Measurements from ENCODE around the gene DNAH3.
"Not testable (repeated sequence)": the region's sequence is repeated elsewhere in the genome, so short reads cannot be mapped to it uniquely, and the experiment has no call there.

Gene DNAH3

GRCh38 chr16:21064203-21064602 is 86.4 kb downstream of the DNAH3 start:
- H3K4me3 ChIP-seq (ENCODE audit: low read length): no peak overlapping the region
- H3K79me2 ChIP-seq (ENCODE audit: low read length): no peaks in the 10 kb centered on the region
- H3K36me3 ChIP-seq (replicated peaks; ENCODE audit: low read depth, low read length): no peaks in the 10 kb centered on the region
- H3K9me3 ChIP-seq (ENCODE audit: insufficient read depth, low read length): no peaks in the 10 kb centered on the region
- no peaks in the 10 kb centered on the region for H3K4me1 ChIP-seq (ENCODE audit: low read length)
- no peak overlapping the region for H3K9ac ChIP-seq (ENCODE audit: low read length)
- H3K4me2 ChIP-seq (ENCODE audit: low read length): no peak overlapping the region
- H2AFZ ChIP-seq (ENCODE audit: low read depth, low read length): no peak overlapping the region
- no peak overlapping the region for H3K27ac ChIP-seq (ENCODE audit: low read length)
- H4K20me1 ChIP-seq (ENCODE audit: insufficient read depth, low read length): no peaks in the 10 kb centered on the region
- no peaks in the 10 kb centered on the region; the same call in 1 of the 2 replicates for H3K27me3 ChIP-seq (ENCODE audit: low read depth, low read length)
- TF ChIP-seq CTCF (IDR thresholded peaks at IDR 0.05; ENCODE audit: low read depth, low read length): no peak
- no peak for TF ChIP-seq EZH2phosphoT487 (IDR thresholded peaks at IDR 0.05; ENCODE audit: low read depth)

DNA sequence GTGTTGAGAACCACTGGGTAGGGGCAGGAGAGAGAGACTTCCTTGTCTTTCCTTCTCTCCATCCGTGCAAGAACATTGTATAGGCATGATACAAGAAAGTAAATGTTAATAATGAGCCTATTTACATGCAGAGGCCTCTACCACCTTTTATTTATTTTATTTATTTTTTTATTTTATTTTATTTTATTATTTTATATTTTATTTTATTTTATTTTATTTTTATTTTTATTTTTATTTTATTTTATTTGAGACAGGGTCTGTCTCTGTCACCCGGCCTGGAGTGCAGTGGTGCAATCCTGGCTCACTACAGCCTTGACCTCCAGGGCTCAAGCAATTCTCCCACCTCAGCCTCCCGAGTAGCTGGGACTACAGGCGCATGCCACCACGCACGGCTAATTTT is 87.3 kb downstream of the DNAH3 start:
- not testable (repeated sequence) for H2AFZ ChIP-seq (ENCODE audit: low read depth, low read length); H3K4me1 ChIP-seq (ENCODE audit: low read length); H3K4me2 ChIP-seq (ENCODE audit: low read length); H3K27me3 ChIP-seq (ENCODE audit: low read depth, low read length); H3K36me3 ChIP-seq (replicated peaks; ENCODE audit: low read depth, low read length); H3K79me2 ChIP-seq (ENCODE audit: low read length); H3K27ac ChIP-seq (ENCODE audit: low read length); H3K4me3 ChIP-seq (ENCODE audit: low read length); H3K9me3 ChIP-seq (ENCODE audit: insufficient read depth, low read length); H3K9ac ChIP-seq (ENCODE audit: low read length); H4K20me1 ChIP-seq (ENCODE audit: insufficient read depth, low read length)

DNA sequence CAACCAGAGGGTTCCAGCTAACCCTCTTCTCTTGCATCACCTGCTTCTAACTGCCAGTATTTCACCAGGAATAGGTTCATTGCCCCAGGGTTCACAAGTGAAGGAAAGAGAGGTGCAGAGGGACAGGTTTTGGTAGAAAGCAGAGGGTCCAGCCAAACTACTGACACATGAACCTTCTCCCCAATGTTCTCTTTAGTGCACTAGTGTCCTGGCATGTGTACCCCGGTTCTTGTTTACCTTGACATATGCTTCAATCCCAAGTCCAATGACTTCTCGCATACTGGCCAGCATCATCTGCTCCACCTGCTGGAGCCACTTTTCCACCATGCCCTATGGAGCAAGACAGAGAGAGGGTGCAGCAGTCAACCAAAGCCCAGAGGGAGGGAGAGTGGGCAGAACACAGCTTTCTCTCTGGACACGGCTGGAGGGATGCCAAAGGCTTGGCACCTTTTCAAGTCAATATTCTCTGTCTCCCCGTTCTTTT is 90.6 kb downstream of the DNAH3 start:
- H3K4me3 ChIP-seq (ENCODE audit: low read length): no peak overlapping the region
- no peak overlapping the region for H3K27ac ChIP-seq (ENCODE audit: low read length)
- H3K4me2 ChIP-seq (ENCODE audit: low read length): no peak overlapping the region
- TF ChIP-seq EZH2phosphoT487 (IDR thresholded peaks at IDR 0.05; ENCODE audit: low read depth) (no peak), CTCF (IDR thresholded peaks at IDR 0.05; ENCODE audit: low read depth, low read length) (no peak)
- no peaks in the 10 kb centered on the region for H3K79me2 ChIP-seq (ENCODE audit: low read length)
- no peak overlapping the region for H3K9ac ChIP-seq (ENCODE audit: low read length)
- H3K4me1 ChIP-seq (ENCODE audit: low read length): no peaks in the 10 kb centered on the region
- H4K20me1 ChIP-seq (ENCODE audit: insufficient read depth, low read length): no peaks in the 10 kb centered on the region
- no peak overlapping the region for H2AFZ ChIP-seq (ENCODE audit: low read depth, low read length)
- no peaks in the 10 kb centered on the region for H3K36me3 ChIP-seq (replicated peaks; ENCODE audit: low read depth, low read length)
- H3K9me3 ChIP-seq (ENCODE audit: insufficient read depth, low read length): no peaks in the 10 kb centered on the region
- H3K27me3 ChIP-seq (ENCODE audit: low read depth, low read length): peaks cover 18% of the 10 kb centered on the region

- H3K27me3 ChIP-seq (ENCODE audit: low read depth, low read length): peaks cover 28% of the 10 kb centered on the region
- H4K20me1 ChIP-seq (ENCODE audit: insufficient read depth, low read length): no peaks in the 10 kb centered on the region
- H3K9ac ChIP-seq (ENCODE audit: low read length): no peak overlapping the region
- no peak overlapping the region for H3K4me2 ChIP-seq (ENCODE audit: low read length)
- no peaks in the 10 kb centered on the region for H3K36me3 ChIP-seq (replicated peaks; ENCODE audit: low read depth, low read length)
- no peak for TF ChIP-seq CTCF (IDR thresholded peaks at IDR 0.05; ENCODE audit: low read depth, low read length)
- no peak for TF ChIP-seq EZH2phosphoT487 (IDR thresholded peaks at IDR 0.05; ENCODE audit: low read depth)
- no peak overlapping the region for H3K4me3 ChIP-seq (ENCODE audit: low read length)
- no peaks in the 10 kb centered on the region for H3K9me3 ChIP-seq (ENCODE audit: insufficient read depth, low read length)
- no peak overlapping the region for H2AFZ ChIP-seq (ENCODE audit: low read depth, low read length)
- no peaks in the 10 kb centered on the region for H3K79me2 ChIP-seq (ENCODE audit: low read length)
- H3K4me1 ChIP-seq (ENCODE audit: low read length): no peaks in the 10 kb centered on the region
- no peak overlapping the region for H3K27ac ChIP-seq (ENCODE audit: low read length)
Measured at GRCh38 chr16:21057875-21058274, 92.8 kb downstream of the DNAH3 start.

DNA sequence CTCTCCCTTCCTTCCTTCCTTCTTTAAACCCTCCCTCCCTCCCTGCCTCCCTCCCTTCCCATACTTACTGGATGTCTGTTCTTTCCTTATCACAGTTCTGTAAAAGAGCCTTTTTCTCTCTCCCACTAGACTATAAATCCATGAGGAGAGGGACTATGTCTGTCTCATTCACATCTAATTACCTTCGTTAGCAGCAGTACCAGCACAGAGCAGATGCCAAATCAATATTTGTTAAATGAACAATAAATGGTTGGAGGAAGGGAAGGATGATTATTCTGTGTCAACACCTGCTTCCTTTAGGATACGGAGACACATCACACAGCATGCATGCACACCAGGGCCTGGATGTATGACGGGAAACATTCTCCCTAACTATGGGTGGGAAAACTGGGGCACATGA is 94.2 kb downstream of the DNAH3 start:
- H3K79me2 ChIP-seq (ENCODE audit: low read length): no peaks in the 10 kb centered on the region
- no peaks in the 10 kb centered on the region for H3K36me3 ChIP-seq (replicated peaks; ENCODE audit: low read depth, low read length)
- peaks cover 35% of the 10 kb centered on the region for H3K27me3 ChIP-seq (ENCODE audit: low read depth, low read length)
- H4K20me1 ChIP-seq (ENCODE audit: insufficient read depth, low read length): no peaks in the 10 kb centered on the region
- no peak overlapping the region for H3K27ac ChIP-seq (ENCODE audit: low read length)
- H3K4me3 ChIP-seq (ENCODE audit: low read length): no peak overlapping the region
- no peaks in the 10 kb centered on the region for H3K4me1 ChIP-seq (ENCODE audit: low read length)
- no peak overlapping the region for H3K9ac ChIP-seq (ENCODE audit: low read length)
- H3K4me2 ChIP-seq (ENCODE audit: low read length): no peak overlapping the region
- TF ChIP-seq EZH2phosphoT487 (IDR thresholded peaks at IDR 0.05; ENCODE audit: low read depth): no peak
- no peak for TF ChIP-seq CTCF (IDR thresholded peaks at IDR 0.05; ENCODE audit: low read depth, low read length)
- H2AFZ ChIP-seq (ENCODE audit: low read depth, low read length): no peak overlapping the region
- H3K9me3 ChIP-seq (ENCODE audit: insufficient read depth, low read length): no peaks in the 10 kb centered on the region

DNA sequence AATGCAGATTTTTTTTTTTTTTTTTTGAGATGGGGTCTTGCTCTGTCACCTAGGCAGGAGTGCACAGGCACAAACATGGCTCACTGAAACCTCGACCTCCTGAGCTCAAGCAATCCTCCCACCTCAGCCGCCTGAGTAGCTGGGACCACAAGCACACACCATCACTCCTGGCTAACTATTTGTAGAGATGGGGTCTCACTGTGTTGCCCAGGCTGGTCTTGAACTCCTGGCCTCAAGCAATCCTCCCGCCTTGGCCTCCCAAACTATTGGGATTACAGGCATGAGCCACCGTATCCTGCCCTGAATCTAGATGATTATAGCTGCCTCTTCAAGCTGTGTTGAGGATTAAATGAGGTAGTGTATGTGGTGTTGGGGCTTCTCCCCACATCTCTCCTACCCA is 94.9 kb downstream of the DNAH3 start:
- not testable (repeated sequence) for H2AFZ ChIP-seq (ENCODE audit: low read depth, low read length); H3K27ac ChIP-seq (ENCODE audit: low read length); H3K4me3 ChIP-seq (ENCODE audit: low read length); H3K4me1 ChIP-seq (ENCODE audit: low read length); H4K20me1 ChIP-seq (ENCODE audit: insufficient read depth, low read length); H3K9ac ChIP-seq (ENCODE audit: low read length); H3K79me2 ChIP-seq (ENCODE audit: low read length); H3K36me3 ChIP-seq (replicated peaks; ENCODE audit: low read depth, low read length); H3K4me2 ChIP-seq (ENCODE audit: low read length); H3K9me3 ChIP-seq (ENCODE audit: insufficient read depth, low read length)
- H3K27me3 ChIP-seq (ENCODE audit: low read depth, low read length): peaks cover 40% of the 10 kb centered on the region
